PC-9 (cell line): Measurements from ENCODE around the gene TPI1.
"Not testable (repeated sequence)": the region's sequence is repeated elsewhere in the genome, so short reads cannot be mapped to it uniquely, and the experiment has no call there.

ENCODE experiments used
- EZH2 ChIP-seq: fragments of 200-600 bp; sonication (generic); IDR thresholded peaks from 2 replicates; pipeline ENCODE4 v1.8.0; 2017; ENCODE audit warnings: antibody characterized with exemption, low read depth
- TF ChIP-seq, protein P1 (sequence below): fragments of 200-600 bp; sonication (generic); conservative IDR thresholded peaks from 2 replicates; pipeline ENCODE4 v1.6.1; 2017; ENCODE audit warnings: mixed run types, antibody characterized with exemption, mild to moderate bottlenecking, moderate library complexity

DNA sequence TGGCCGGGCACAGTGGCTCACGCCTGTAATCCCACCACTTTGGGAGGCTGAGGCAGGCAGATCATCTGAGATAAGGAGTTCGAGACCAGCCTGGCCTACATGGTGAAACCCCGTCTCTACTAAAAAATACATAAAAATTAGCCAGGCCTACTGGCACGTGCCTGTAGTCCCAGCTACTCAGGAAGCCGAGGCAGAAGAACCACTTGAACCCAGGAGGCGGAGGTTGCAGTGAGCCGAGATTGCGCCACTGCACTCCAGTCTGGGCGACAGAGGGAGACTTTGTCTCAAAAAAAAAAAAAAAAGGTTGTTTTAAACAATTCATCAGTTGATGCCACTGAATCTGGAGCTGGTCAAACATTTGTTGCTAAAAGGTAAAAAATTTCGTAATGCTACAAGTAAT lies 12.5 kb downstream of the TPI1 start:
- TF ChIP-seq, protein P1, sequence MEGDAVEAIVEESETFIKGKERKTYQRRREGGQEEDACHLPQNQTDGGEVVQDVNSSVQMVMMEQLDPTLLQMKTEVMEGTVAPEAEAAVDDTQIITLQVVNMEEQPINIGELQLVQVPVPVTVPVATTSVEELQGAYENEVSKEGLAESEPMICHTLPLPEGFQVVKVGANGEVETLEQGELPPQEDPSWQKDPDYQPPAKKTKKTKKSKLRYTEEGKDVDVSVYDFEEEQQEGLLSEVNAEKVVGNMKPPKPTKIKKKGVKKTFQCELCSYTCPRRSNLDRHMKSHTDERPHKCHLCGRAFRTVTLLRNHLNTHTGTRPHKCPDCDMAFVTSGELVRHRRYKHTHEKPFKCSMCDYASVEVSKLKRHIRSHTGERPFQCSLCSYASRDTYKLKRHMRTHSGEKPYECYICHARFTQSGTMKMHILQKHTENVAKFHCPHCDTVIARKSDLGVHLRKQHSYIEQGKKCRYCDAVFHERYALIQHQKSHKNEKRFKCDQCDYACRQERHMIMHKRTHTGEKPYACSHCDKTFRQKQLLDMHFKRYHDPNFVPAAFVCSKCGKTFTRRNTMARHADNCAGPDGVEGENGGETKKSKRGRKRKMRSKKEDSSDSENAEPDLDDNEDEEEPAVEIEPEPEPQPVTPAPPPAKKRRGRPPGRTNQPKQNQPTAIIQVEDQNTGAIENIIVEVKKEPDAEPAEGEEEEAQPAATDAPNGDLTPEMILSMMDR = not testable (repeated sequence)
- not testable (repeated sequence) for TF ChIP-seq EZH2
